ENCODE results near the gene ABHD8. TPM values are rescaled to one million over a fixed set of nuclear protein-coding genes. Genes with fewer than 3 reads are reported as not detected.

The ABHD8 gene
- total and polyA plus RNA-seq, 2 of the 13 experiments (the other 11 are each of a cell fraction or from before 2014, with no cell fraction given): 6.3 to 7.2 TPM

GRCh38 chr19:17248011-17248776 lies 55.0 kb downstream of the ABHD8 start (continued):
- TF ChIP-seq ZNF646 (CRISPR knock-in tag; IDR thresholded peaks at IDR 0.05) (0 out of 2 replicates have a peak, but pooled peaks have one; percentile 54), ZNF350 (CRISPR knock-in tag; IDR thresholded peaks at IDR 0.05; ENCODE audit: borderline replicate concordance, low read depth) (peak; percentile 77), ZNF556 (CRISPR knock-in tag; IDR thresholded peaks at IDR 0.05; ENCODE audit: borderline replicate concordance) (0 out of 2 replicates have a peak, but pooled peaks have one; percentile 58), ZNF780A (CRISPR knock-in tag; IDR thresholded peaks at IDR 0.05) (no peak), ZNF782 (CRISPR knock-in tag; IDR thresholded peaks at IDR 0.05; ENCODE audit: borderline replicate concordance) (peak; percentile 62; the same call in 1 of the 2 replicates), ZMYM3 (CRISPR knock-in tag; IDR thresholded peaks at IDR 0.05) (peak; percentile 95), ZC3H4 (CRISPR knock-in tag; IDR thresholded peaks at IDR 0.05; ENCODE audit: borderline replicate concordance) (no peak), ZFP41 (CRISPR knock-in tag; IDR thresholded peaks at IDR 0.05; ENCODE audit: borderline replicate concordance) (no peak), GABPB1 (CRISPR knock-in tag; IDR thresholded peaks at IDR 0.05) (peak; percentile 80), ZNF879 (CRISPR knock-in tag; IDR thresholded peaks at IDR 0.05) (no peak), NONO (IDR thresholded peaks at IDR 0.05) (no peak), NONO (CRISPR knock-in tag; conservative IDR thresholded peaks at IDR 0.05) (peak; percentile 86), ZBTB7A (CRISPR knock-in tag; IDR thresholded peaks at IDR 0.05) (peak; percentile 95), GTF3A (CRISPR knock-in tag; conservative IDR thresholded peaks at IDR 0.05) (no peak), ZSCAN31 (CRISPR knock-in tag; IDR thresholded peaks at IDR 0.05; ENCODE audit: low read depth) (peak; percentile 40; the same call in 1 of the 2 replicates), CENPBD1 (CRISPR knock-in tag; IDR thresholded peaks at IDR 0.05; ENCODE audit: borderline replicate concordance, low read depth) (no peak)
- TF ChIP-seq, protein P1, sequence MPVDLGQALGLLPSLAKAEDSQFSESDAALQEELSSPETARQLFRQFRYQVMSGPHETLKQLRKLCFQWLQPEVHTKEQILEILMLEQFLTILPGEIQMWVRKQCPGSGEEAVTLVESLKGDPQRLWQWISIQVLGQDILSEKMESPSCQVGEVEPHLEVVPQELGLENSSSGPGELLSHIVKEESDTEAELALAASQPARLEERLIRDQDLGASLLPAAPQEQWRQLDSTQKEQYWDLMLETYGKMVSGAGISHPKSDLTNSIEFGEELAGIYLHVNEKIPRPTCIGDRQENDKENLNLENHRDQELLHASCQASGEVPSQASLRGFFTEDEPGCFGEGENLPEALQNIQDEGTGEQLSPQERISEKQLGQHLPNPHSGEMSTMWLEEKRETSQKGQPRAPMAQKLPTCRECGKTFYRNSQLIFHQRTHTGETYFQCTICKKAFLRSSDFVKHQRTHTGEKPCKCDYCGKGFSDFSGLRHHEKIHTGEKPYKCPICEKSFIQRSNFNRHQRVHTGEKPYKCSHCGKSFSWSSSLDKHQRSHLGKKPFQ (CRISPR knock-in tag; IDR thresholded peaks at IDR 0.05; ENCODE audit: insufficient replicate concordance): peak; percentile 37
- TF ChIP-seq, protein P2, sequence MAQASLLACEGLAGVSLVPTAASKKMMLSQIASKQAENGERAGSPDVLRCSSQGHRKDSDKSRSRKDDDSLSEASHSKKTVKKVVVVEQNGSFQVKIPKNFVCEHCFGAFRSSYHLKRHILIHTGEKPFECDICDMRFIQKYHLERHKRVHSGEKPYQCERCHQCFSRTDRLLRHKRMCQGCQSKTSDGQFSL (CRISPR knock-in tag; IDR thresholded peaks at IDR 0.05): peak; percentile 63; the same call in 1 of the 2 replicates
- TF ChIP-seq, protein P3, sequence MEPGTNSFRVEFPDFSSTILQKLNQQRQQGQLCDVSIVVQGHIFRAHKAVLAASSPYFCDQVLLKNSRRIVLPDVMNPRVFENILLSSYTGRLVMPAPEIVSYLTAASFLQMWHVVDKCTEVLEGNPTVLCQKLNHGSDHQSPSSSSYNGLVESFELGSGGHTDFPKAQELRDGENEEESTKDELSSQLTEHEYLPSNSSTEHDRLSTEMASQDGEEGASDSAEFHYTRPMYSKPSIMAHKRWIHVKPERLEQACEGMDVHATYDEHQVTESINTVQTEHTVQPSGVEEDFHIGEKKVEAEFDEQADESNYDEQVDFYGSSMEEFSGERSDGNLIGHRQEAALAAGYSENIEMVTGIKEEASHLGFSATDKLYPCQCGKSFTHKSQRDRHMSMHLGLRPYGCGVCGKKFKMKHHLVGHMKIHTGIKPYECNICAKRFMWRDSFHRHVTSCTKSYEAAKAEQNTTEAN (CRISPR knock-in tag; conservative IDR thresholded peaks at IDR 0.05): no peak
